ENCODE data around the gene SYNC.

DNA sequence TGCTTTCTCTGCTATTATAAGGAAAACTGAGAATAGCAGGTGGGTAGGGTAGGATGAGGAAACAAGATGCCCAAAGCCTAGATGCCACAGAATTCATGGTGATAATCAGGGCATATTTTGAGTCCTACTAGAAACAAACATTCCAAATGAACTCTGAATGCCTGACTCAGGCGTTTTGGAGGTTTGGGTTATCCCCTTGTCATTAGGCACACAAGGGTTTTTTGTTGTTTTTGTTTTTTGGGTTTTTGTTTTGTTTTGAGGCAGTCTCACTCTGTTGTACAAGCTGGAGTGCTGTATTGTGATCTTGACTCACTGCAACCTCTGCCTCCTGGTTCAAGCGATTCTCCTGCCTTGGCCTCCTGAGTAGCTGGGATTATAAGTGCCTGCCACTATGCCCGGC lies 19.2 kb downstream of the SYNC start:
- TF ChIP-seq EZH2 (IDR thresholded peaks at IDR 0.05; ENCODE audit: insufficient read depth, poor library complexity, severe bottlenecking) (no peak), EZH2phosphoT487 (IDR thresholded peaks at IDR 0.05; ENCODE audit: insufficient read depth, low read depth) (no peak)
